ENCODE measurements around the gene SLC45A3.

The SLC45A3 gene

DNA sequence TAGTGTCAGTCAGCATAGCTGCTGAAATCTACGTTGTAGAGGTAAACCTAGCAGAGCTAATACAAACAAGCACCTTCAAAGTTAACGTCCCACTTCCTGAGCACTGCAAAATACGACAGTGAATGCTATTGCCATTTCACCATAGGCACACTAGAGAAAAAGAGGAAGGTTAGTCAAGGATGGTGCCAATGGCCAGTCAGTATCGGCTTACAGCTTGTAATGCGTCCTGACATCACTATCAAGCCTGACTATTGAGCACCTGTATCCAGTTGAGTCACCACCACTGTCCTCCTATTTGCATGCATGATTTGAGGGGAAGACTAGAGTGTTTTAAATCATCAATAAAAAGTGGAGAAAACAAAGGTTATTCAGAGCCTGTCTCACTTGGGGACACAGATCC is 35.3 kb upstream of the SLC45A3 start:
- H3K4me3 ChIP-seq (replicated peaks in 1 of 2; ENCODE audit: low read depth in 2 of 2, low read length in 2 of 2), result no peak overlapping the region
- DNase-seq (ENCODE audit: low read depth in 2 of 2), result no peak
- TF ChIP-seq, protein P1, sequence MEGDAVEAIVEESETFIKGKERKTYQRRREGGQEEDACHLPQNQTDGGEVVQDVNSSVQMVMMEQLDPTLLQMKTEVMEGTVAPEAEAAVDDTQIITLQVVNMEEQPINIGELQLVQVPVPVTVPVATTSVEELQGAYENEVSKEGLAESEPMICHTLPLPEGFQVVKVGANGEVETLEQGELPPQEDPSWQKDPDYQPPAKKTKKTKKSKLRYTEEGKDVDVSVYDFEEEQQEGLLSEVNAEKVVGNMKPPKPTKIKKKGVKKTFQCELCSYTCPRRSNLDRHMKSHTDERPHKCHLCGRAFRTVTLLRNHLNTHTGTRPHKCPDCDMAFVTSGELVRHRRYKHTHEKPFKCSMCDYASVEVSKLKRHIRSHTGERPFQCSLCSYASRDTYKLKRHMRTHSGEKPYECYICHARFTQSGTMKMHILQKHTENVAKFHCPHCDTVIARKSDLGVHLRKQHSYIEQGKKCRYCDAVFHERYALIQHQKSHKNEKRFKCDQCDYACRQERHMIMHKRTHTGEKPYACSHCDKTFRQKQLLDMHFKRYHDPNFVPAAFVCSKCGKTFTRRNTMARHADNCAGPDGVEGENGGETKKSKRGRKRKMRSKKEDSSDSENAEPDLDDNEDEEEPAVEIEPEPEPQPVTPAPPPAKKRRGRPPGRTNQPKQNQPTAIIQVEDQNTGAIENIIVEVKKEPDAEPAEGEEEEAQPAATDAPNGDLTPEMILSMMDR (IDR thresholded peaks at IDR 0.05; ENCODE audit: low read depth, low read length), result no peak

DNA sequence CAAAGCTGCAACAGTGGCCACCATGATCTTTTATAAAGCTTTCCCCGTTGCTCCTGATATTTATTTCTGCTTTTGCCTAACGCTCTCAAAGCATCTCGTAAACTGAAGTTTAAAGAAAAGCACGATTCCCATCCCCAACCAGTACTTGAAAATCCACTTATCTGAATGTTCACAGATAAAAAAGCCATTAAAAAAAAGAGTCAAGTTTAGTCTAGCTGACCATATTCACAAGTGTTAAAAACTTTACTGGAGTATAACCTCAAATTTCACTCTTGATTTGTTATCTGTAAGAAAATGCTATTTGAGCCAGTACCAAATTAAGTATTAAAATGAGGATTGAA is 34.6 kb upstream of the SLC45A3 start:
- no peak for DNase-seq (ENCODE audit: low read depth in 2 of 2)
- TF ChIP-seq, protein P1 (IDR thresholded peaks at IDR 0.05; ENCODE audit: low read depth, low read length), result no peak
- no peak overlapping the region for H3K4me3 ChIP-seq (replicated peaks in 1 of 2; ENCODE audit: low read depth in 2 of 2, low read length in 2 of 2)

DNA sequence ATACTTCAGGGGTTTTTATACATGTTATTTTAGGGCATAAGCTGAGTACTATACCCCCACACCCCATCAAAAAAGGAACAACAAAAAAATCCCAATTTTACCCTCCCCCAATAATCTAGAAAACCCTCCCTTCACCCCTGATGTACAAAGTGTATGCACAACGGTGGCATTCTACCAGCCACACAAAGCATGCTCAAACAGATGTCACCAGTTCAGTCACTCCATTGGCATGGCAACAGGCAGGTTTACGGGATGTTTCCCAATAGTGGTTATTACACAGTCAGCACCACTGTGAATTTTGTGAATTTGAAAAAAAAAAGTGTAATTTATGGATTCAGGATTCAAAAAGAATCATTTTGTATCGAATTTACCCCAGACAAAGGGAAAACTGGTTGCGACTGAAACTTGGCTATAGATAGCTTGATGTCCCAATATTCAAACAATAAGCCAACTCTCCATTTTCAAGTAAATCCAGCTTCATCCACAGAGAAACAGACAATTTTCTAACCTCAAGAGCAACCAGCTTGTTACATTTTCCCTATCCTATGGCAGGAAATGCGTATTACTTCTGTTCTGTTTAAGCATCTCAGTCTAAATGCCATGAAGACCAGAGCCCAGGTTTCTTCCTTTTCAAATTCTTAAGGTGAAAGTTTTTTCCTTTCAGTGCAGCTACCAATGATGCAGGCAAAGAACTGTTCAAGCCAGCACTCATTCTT is 34.0 kb upstream of the SLC45A3 start:
- TF ChIP-seq, protein P1 (IDR thresholded peaks at IDR 0.05; ENCODE audit: low read depth, low read length), result no peak
- no peak overlapping the region for H3K4me3 ChIP-seq (replicated peaks in 1 of 2; ENCODE audit: low read depth in 2 of 2, low read length in 2 of 2)
- DNase-seq (ENCODE audit: low read depth in 2 of 2), result peak; percentile 31 to 45

DNA sequence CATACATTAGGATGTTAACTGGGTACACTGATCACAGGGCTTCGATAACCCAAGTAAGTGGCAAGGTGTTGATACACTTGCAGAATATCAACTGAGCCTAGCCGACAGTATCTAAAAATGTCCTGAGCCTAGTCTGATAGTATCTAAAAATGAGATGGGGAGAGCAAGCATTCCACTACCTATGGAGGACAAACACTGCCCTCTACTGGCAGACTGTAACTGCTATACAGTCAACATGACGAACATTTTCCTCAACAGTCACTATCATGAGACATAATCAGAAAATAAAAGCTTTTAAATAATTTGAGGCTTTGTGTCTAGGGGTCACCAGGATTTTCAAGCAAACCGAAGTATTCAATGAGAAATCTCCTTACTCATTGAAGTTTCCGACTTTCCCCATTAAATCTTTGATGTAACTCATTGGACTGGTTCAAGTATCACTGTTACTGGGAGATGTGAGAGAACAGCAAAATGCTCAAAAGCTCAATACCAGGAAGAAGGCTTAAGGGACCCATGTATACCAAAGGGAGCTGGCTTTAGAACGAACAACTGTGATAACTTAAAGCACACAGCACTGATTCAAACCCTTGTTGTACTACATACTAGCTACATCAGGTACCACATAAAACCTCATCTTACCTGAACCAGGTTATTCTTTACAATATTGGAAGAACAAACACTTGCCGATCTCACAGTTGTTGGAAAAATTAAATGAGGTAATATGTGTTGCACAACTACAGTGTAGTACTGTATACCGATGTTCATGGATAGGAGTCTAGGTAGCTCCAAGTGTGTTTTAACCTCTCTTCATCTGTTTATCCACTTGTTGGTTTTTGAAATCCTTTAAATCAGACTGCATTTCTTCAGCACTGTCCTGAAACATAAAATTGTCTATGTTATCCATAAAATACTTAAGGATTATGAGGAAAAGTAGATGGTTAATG is 31.1 kb upstream of the SLC45A3 start:
- H3K4me3 ChIP-seq (replicated peaks in 1 of 2; ENCODE audit: low read depth in 2 of 2, low read length in 2 of 2), result no peak overlapping the region
- DNase-seq (ENCODE audit: low read depth in 2 of 2), result peak; percentile 88 to 92
- TF ChIP-seq, protein P1 (IDR thresholded peaks at IDR 0.05; ENCODE audit: low read depth, low read length), result peak; percentile 87

DNA sequence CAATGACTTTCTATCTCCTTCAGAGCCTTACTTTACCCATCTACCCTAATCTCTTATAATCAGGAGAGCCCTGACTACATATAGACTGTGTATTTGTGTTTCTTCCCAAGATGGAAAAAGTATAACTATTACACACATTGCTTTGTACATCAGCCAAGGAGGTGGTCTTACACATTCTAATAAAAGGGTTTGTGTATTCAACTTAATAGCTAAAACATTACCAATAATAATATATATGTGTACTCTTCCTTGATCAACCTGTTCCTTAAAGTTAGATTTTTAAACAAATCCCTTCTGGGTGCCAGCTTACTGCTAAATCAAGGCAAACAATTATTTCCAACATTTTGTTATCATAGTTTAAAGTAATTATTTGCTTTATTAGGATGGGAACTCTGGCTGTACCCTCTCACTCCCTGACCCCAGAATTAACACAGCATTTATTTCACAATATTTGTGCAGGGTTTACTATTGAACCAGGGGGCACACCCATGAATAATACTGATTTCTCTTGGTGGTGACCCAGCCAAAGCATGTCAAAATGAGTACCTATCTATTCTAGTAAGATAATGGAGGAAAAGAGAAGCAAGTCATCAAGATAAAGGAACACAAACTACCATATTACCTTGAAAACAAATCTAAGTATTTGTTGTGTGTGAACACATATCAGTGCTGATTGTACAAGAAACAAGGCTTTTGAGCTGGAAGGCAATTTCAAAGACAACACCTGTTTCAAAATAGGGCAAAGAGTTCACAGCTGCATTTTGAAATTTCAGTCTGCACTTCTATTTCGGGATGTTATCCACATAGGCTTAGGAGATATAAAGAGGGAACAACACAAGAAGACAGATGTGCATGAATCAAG is 30.1 kb upstream of the SLC45A3 start:
- no peak for DNase-seq (ENCODE audit: low read depth in 2 of 2)
- H3K4me3 ChIP-seq (replicated peaks in 1 of 2; ENCODE audit: low read depth in 2 of 2, low read length in 2 of 2), result no peak overlapping the region
- TF ChIP-seq, protein P1 (IDR thresholded peaks at IDR 0.05; ENCODE audit: low read depth, low read length), result no peak

DNA sequence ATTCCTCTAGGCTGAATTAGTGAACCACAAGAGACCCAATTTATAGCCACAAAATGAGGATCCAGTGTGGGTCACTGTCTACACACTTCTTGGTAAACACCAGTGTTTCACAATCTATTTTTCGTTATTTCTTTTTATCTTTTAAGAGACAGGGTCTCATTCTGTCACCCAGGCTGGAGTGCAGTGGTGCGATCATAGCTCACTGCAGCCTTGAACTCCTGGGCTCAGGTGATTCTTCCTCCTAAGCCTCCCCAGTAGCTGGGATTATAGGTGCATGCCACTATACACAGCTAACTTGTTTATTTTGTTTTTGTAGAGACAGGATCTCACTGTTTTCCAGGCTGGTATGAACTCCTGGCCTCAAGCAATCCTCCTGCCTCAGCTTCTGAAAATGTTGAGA is 29.3 kb upstream of the SLC45A3 start:
- TF ChIP-seq, protein P1 (IDR thresholded peaks at IDR 0.05; ENCODE audit: low read depth, low read length), result no peak
- H3K4me3 ChIP-seq (replicated peaks in 1 of 2; ENCODE audit: low read depth in 2 of 2, low read length in 2 of 2), result no peak overlapping the region
- DNase-seq (ENCODE audit: low read depth in 2 of 2), result no peak

Data from cardiac fibroblast (primary cell).